ENCODE results near the gene TECTB.

Gene TECTB

DNA sequence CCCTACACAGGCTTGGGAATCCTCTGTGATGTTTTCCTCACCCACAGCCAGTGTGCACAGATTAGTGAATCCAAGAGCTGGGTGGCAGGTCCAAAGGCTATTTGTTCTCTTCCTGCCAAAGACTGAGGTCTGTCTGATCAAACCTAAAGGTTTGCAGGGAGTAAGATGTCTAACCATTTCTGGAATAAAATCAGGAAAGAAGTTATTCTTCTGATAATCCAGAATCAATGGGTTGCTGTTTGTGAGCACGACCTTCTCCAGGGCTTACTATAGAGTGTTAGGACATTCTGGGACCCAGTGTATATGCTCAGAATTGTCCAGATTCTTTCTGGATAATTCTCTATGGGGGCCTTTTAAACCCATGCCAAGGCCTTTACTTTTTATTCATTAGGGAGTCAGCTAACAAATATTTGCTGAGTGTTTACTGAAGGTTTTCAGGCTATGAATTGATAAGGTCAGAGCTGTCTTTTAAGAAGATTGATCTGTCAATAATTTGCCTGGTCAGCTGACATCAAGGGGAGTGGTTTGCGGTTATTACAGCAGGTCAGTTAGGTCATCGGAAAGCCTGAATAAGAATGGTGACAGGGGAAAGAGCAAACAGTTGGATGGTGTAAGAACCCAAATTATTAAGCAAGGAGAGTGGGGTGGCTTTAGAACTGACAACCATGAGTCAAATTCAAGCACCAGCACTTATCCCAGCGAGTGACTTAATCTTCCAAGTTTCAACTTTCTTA lies 7.5 kb upstream of the TECTB start:
- DNase-seq (ENCODE audit: low read depth): no peak

DNA sequence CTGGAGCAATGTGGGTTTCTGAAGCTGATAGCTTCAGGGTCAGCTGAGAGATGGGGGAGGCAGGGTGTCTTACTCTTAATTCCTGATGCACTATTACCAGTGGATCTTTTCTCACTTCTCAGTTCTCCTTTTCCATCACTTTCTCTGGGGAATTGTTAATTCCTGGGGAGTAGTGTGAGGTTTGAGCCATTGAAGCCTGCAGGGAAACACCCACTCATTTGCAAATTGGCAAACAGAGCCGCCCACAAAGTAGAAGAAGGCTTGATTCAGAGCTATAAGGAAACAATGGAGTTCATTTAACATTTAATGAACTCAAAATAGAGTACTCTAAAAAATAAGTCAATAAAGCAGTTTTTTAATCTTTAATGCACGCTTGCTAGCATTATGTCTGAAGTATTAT lies 4.3 kb upstream of the TECTB start:
- no peak for DNase-seq (ENCODE audit: low read depth)

DNA sequence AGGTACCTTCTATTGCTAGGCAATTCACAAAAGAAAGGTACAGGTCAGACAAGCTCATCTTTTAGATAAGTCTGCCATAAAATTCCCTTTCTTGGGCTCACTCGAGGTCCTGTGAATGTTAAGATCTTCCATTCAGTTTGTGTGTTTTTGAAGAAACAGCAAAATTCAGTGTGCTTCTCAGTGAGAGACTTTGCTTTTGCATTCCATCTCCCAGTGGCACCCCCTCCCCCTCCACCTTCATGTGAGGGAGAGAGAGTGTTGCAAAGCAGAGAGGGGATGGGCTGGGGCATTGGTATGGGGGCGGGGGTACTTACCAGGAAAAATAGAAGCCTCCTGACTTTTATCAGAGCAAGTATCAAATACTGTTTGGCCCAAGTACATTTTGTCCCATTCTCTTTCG lies 3.8 kb upstream of the TECTB start:
- no peak for DNase-seq (ENCODE audit: low read depth)

- DNase-seq (ENCODE audit: low read depth): no peak
These were observed 2.8 kb upstream of the TECTB start for GRCh38 chr10:112280205-112280921.

DNA sequence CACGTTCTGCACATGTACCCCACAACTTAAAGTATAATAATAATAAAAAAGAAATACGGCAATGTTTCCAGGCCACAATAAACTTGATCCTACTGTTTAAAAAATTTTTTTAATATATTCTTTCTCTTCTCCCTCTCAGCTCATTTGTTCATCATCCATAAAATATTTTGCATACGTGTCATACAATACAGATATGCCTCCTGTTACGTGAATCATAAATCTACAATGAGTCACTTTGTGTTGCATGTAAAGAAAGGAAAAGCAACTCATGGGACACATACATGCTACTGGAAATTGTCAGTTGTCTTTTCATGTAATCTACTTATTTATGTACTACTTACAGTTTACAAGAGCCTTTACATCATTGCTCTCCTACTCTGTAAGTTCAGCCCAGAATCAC lies 1.1 kb upstream of the TECTB start:
- no peak for DNase-seq (ENCODE audit: low read depth)

DNA sequence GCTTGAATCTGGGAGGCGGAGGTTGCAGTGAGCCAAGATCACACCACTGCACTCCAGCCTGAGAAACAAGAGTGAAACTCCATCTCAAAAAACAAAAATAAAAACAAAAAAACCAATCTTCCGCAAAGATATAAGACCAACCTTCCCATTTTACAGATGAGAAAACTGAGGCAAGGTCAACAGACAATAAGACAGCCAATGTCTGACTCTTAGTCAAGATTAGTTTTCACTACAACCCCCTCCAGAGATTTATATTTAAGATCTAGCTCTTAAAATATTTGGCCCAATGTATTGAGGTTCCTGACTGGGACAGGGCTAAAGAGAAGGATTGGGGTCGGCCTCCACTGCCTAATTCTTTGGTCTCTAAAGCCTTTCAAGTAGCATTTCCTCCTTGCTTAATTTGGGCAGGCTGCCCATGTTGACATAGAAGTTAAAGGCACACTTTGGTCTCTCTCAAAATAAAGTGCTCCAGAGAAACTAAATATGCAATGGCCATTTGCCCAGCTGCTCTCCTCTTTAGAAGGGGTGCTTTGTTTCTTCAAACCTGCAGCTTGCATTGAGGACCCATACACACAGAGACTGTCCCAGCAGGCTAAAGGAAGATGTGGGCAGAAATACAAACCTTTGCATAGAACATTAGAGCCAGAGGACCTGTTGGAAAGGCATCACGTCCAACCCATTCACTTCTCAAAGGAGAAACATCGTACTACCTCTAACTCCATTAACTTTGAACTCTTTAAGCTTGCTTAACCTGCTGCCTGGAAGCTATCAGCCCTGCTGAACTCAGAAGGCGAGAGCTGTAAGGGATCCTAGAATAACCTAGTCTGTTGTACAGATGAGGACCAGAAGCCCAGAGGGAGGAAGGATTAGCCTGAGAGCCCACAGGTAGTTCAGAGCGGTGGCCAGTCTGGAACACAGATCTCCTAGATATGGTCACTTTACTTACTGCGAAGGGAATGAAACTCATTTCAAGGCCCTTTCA lies 3.9 kb downstream of the TECTB start:
- DNase-seq (ENCODE audit: low read depth): no peak

- no peak for DNase-seq (ENCODE audit: low read depth)
These were observed 4.6 kb downstream of the TECTB start for GRCh38 chr10:112287844-112288243.

- DNase-seq (ENCODE audit: low read depth): no peak
These were observed 5.3 kb downstream of the TECTB start for GRCh38 chr10:112288486-112288885.

GRCh38 chr10:112289373-112290053 lies 6.3 kb downstream of the TECTB start:
- no peak for DNase-seq (ENCODE audit: low read depth)

- DNase-seq (ENCODE audit: low read depth): no peak
These were observed 6.8 kb downstream of the TECTB start for GRCh38 chr10:112290054-112290373.

GRCh38 chr10:112294169-112294568 lies 11.0 kb downstream of the TECTB start:
- DNase-seq (ENCODE audit: low read depth): no peak

- no peak for DNase-seq (ENCODE audit: low read depth)
These were observed 12.9 kb downstream of the TECTB start for GRCh38 chr10:112295853-112296830.

DNA sequence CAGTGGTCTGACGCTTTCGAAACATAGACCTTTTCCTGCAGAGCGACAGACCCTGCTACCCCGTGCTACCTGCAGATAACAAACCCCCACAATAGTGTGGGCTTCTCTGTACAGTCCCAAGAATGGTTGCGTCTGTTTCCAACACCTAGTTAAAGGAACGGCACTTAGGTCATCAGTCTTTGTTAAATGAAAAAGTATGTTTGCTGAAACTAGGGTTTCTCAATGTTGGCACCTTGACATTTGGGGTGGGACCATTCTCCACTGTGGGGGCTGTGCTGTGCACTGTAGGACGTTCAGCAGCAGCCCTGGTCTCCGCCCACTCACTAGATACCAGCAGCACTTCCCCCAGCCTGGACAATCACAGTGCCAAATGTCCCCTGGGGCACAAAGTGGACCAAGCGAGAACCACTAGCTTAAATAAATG lies 13.7 kb downstream of the TECTB start:
- no peak for DNase-seq (ENCODE audit: low read depth)

DNA sequence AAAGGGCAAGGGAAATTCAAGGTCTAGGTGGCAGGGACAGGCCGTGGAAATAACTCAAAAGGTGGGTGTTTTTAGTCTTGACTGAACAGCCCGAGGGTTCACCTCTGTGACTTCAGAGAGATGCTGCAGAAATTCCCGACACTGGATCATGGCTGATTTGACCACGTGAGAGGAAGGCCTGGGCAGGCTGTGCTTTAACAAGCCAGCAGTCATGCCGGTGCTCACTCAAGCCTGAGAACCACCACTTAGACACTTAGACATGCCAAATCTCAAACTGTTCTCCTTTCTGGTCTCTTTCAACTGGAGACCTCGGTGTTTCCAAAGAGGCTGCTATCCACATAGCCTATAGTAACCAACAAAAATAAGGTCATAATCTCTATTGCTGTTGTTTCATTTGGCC lies 15.4 kb downstream of the TECTB start:
- no peak for DNase-seq (ENCODE audit: low read depth)

DNA sequence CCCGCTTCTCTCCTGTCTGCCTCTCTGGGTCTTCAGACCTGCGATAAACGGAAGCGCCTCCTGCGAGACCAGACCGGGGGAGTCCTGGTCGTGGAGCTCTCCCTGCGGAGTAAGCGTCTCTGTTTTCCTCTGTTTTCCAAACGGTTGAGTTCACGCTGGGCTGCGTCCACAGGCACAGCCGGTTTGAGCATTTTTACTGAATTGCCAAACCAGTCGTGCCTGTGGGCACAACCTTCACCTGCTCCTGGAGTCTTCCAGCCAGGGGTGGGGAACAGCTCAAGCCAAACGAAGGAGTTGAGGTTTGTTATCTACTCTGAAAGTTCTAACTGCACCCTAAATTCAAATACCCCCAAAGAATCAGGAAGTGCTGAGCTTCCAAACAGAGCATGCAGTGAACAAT lies 16.3 kb downstream of the TECTB start:
- no peak for DNase-seq (ENCODE audit: low read depth)

GRCh38 chr10:112302335-112302734 lies 19.1 kb downstream of the TECTB start:
- DNase-seq (ENCODE audit: low read depth): no peak

DNA sequence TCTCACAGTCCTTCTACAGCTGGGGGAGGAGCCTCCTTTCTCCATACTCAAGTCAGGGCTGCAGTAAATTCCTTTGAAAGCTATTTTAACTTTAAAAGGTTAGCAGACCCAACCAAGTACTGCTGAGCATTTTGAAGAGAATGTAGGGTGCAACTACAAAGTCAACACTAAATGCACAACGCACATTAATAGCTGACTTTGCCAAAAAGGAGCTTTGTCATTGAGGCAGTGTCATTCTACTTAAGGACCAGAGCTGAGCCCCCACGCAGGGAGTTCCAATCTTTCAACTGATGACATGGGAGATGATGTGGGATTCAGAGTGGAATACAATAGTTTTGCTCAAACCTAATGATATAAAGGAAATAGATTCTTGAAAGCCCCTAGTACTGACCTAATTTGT lies 20.3 kb downstream of the TECTB start:
- no peak for DNase-seq (ENCODE audit: low read depth)

DNA sequence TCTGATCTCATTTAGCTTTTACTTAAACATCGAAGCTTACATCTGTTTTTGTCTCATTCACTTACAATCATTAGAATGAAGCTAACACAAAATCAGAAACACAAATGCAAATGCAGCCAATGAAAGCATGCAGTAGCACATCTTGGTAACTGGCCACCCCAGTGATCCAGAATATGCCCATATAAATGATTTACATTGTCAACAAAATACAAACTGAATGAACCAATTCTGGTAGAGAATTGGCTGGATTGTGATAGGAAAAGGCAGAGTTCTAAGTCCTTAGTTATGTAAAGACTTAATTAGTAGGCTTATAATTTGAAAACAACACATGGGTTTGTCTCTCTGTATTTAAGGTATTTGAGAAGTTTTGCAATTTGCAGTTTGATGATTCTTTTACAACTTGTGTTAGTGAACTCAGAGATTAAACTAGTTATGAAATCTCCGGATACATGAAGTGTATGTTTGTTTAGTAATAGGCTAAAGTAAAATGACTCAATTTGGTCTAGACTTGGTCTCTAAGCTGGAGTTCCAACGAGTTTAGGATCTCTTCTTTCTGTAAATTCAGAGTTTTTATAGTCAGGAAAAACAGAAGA lies 21.2 kb downstream of the TECTB start:
- DNase-seq (ENCODE audit: low read depth): no peak

GRCh38 chr10:112307358-112308124 lies 24.3 kb downstream of the TECTB start:
- DNase-seq (ENCODE audit: low read depth): no peak

- no peak for DNase-seq (ENCODE audit: low read depth)
These were observed 24.9 kb downstream of the TECTB start for GRCh38 chr10:112308125-112308502.

All from stimulated activated CD8-positive, alpha-beta memory T cell treated with anti-CD3 and anti-CD28 coated beads, Interleukin-15, amount 100 ng/mL, for 1 hour (primary cell).